ENCODE data around the gene KIF5C. TPM values are rescaled to one million over a fixed set of nuclear protein-coding genes. Genes with fewer than 3 reads are reported as not detected.
A peak's percentile ranks its signal among the peaks of the same experiment; 100 is the strongest.

The KIF5C gene
- total RNA-seq, 1 donor from 2014 or later, result 673 TPM

DNA sequence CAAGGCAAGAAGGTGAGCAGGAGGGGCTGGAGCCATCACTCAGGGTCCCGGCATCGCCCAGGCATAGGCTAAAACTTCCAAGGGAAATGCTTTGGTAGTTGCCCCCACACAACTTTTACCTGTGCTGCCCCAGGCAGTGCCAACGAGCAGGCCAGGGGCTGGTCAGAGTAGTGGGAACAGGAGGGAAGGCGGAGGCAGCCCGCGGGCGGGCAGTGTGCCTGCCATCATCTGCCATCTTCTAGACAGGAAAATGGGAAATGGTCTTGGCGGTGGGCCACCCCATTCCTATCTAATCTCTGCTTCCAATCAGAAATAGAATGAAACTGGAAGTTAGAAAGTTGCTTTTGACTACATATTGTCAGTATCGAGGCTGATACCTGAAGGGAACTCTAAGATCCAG is 137.5 kb downstream of the KIF5C start:
- Mint-ChIP-seq H3K36me3 (ENCODE audit: unreplicated experiment) (peaks cover 19% of the 10 kb centered on the region), H3K4me3 (ENCODE audit: unreplicated experiment) (no peak overlapping the region), H3K27ac (ENCODE audit: unreplicated experiment) (no peak overlapping the region), H3K4me1 (ENCODE audit: low read depth, unreplicated experiment) (peaks cover 7% of the 10 kb centered on the region), H3K27me3 (ENCODE audit: unreplicated experiment) (peaks cover 15% of the 10 kb centered on the region), H3K9me3 (ENCODE audit: unreplicated experiment) (peaks cover 27% of the 10 kb centered on the region)
- DNase-seq, result no peak
- TF ChIP-seq, protein P1, sequence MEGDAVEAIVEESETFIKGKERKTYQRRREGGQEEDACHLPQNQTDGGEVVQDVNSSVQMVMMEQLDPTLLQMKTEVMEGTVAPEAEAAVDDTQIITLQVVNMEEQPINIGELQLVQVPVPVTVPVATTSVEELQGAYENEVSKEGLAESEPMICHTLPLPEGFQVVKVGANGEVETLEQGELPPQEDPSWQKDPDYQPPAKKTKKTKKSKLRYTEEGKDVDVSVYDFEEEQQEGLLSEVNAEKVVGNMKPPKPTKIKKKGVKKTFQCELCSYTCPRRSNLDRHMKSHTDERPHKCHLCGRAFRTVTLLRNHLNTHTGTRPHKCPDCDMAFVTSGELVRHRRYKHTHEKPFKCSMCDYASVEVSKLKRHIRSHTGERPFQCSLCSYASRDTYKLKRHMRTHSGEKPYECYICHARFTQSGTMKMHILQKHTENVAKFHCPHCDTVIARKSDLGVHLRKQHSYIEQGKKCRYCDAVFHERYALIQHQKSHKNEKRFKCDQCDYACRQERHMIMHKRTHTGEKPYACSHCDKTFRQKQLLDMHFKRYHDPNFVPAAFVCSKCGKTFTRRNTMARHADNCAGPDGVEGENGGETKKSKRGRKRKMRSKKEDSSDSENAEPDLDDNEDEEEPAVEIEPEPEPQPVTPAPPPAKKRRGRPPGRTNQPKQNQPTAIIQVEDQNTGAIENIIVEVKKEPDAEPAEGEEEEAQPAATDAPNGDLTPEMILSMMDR (IDR thresholded peaks at IDR 0.05; ENCODE audit: partially characterized antibody, unreplicated experiment), result no peak

- Mint-ChIP-seq H3K27ac (ENCODE audit: unreplicated experiment) (peak overlapping the region; percentile 60), H3K9me3 (ENCODE audit: unreplicated experiment) (peaks cover 28% of the 10 kb centered on the region)
- no peak for DNase-seq
Measured at GRCh38 chr2:149015501-149015900, 140.5 kb downstream of the KIF5C start.

DNA sequence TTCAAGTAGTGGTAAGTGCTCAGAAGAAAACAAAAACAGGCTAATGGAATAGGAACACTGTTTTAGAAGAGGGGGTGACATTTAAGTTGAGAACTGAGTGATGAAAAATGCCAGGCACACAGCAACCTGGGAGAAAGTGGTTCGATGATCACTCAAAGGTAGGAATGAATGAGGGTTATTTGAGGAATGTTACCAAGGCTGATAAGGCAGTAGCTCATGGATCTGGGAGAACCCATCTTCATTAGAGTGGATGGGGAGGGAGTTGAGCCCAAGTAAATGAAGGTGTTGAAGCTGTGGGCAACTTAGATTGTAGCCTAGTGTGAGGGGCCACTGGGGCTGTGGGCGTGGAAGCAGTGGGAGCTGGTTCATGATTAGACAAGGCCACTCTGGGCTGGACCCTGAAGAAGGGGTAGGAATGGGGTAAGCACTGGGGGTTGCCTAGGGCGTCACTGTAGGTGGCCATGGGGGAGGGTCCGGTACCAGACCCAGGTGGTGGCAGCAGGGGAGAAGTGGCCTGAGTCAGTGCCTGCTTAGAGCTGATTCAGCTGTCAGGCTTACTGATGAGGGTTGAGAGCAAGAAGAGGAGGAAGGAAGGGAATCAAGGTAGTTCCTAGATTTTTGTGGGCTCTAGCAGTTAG is 141.0 kb downstream of the KIF5C start:
- TF ChIP-seq, protein P1 (IDR thresholded peaks at IDR 0.05; ENCODE audit: partially characterized antibody, unreplicated experiment), result no peak
- Mint-ChIP-seq H3K4me3 (ENCODE audit: unreplicated experiment) (no peak overlapping the region), H3K4me1 (ENCODE audit: low read depth, unreplicated experiment) (peaks cover 7% of the 10 kb centered on the region), H3K9me3 (ENCODE audit: unreplicated experiment) (peaks cover 28% of the 10 kb centered on the region), H3K27ac (ENCODE audit: unreplicated experiment) (peak overlapping the region; percentile 60), H3K27me3 (ENCODE audit: unreplicated experiment) (peaks cover 15% of the 10 kb centered on the region), H3K36me3 (ENCODE audit: unreplicated experiment) (peaks cover 19% of the 10 kb centered on the region)
- no peak for DNase-seq

More at GRCh38 chr2:149015501-149015900, 140.5 kb downstream of the KIF5C start:
- Mint-ChIP-seq H3K4me3 (ENCODE audit: unreplicated experiment) (no peak overlapping the region), H3K27me3 (ENCODE audit: unreplicated experiment) (peaks cover 15% of the 10 kb centered on the region), H3K36me3 (ENCODE audit: unreplicated experiment) (peaks cover 19% of the 10 kb centered on the region), H3K4me1 (ENCODE audit: low read depth, unreplicated experiment) (peaks cover 7% of the 10 kb centered on the region)
- TF ChIP-seq, protein P1 (IDR thresholded peaks at IDR 0.05; ENCODE audit: partially characterized antibody, unreplicated experiment), result no peak

GRCh38 chr2:149017116-149017985 is 142.3 kb downstream of the KIF5C start:
- TF ChIP-seq, protein P1 (IDR thresholded peaks at IDR 0.05; ENCODE audit: partially characterized antibody, unreplicated experiment), result peak; percentile 85
- peaks cover 25% of the 10 kb centered on the region for H3K9me3 Mint-ChIP-seq (ENCODE audit: unreplicated experiment)
- H3K4me1 Mint-ChIP-seq (ENCODE audit: low read depth, unreplicated experiment), result peaks cover 11% of the 10 kb centered on the region
- peaks cover 24% of the 10 kb centered on the region for H3K36me3 Mint-ChIP-seq (ENCODE audit: unreplicated experiment)
- H3K27ac Mint-ChIP-seq (ENCODE audit: unreplicated experiment), result no peak overlapping the region
- DNase-seq, result peak; percentile 86
- peaks cover 12% of the 10 kb centered on the region for H3K27me3 Mint-ChIP-seq (ENCODE audit: unreplicated experiment)
- no peak overlapping the region for H3K4me3 Mint-ChIP-seq (ENCODE audit: unreplicated experiment)

GRCh38 chr2:149018981-149019380 is 144.0 kb downstream of the KIF5C start:
- Mint-ChIP-seq H3K27me3 (ENCODE audit: unreplicated experiment) (peaks cover 12% of the 10 kb centered on the region), H3K4me3 (ENCODE audit: unreplicated experiment) (no peak overlapping the region), H3K36me3 (ENCODE audit: unreplicated experiment) (peaks cover 20% of the 10 kb centered on the region), H3K27ac (ENCODE audit: unreplicated experiment) (no peak overlapping the region), H3K9me3 (ENCODE audit: unreplicated experiment) (peaks cover 25% of the 10 kb centered on the region), H3K4me1 (ENCODE audit: low read depth, unreplicated experiment) (peaks cover 11% of the 10 kb centered on the region)
- DNase-seq, result no peak
- TF ChIP-seq, protein P1 (IDR thresholded peaks at IDR 0.05; ENCODE audit: partially characterized antibody, unreplicated experiment), result no peak

All from glutamatergic neuron (in vitro differentiated cells).